A549 treated with dexamethasone at 1 μM for 4 hours (cell line): ENCODE results near the gene APLF. TPM values are rescaled to one million over a fixed set of nuclear protein-coding genes. Genes with fewer than 3 reads are reported as not detected.

Experiments used
- total RNA-seq: library from RNA; stranded (reverse); fragments of 200-300 nt; extraction: Qiagen RNA extraction; gene quantifications from 5 replicates; pipeline ENCODE4 v1.2.3, GENCODE V29; 2022

APLF gene
- 0.58 to 0.80 TPM (median 0.72 TPM) in 5 replicates for total RNA-seq

DNA sequence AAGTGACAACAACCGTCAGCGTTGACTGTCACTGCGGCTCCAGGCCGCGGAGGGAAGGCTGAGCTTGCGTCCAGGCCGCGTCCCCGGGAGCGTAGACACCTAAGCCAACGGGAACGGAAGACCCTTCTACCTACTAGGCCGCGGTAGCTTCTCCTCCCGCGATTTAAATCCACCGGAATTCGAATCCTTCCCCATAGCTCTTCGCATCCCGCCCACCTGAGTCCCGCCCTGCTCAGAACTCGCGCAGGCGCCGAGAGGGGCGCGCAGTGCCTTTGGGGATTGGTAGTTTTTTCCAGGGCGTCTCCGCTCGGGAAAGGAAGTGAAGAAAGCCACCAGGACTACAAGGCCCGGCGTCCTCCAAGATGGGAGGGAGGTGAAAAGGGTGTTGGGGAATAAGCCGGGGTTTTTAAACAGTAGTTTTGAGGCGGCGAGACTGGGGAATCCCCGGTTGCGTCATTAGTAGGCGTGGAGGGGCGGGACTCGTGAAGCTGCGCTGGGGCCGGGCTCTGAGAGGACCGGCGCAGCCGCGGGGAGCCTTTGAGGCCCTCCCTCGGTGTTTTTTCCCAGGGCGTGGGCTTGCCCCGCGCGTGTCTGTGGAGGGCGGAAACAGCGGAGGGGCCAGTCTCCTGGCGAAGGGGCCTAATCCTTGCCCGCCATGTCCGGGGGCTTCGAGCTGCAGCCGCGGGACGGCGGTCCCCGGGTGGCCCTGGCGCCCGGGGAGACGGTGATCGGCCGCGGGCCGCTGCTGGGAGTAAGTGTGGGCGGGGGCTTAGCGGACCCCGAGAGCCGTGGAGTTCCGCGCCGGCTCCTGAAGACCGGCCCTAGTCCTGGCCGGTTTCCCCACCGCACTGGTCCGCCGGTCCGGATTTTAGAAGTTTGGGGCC is at the start of gene APLF, which contains the start of gene FBXO48:
APLF (plus strand) TSS at position 509 of the 884 bp plus-strand sequence; CDS start at position 656, 147 bp downstream.
FBXO48 (minus strand) TSS at position 218 of the 884 bp plus-strand sequence. CDS start 2,149 bp downstream, outside the sequence.

Other genes with a start within 250 kb of the APLF start
- gene PPP3R1, start 215.1 kb upstream of the APLF start, total RNA-seq, result 63.5 to 76.6 TPM (median 69.2 TPM) in 5 replicates
- gene CNRIP1, start 147.6 kb upstream of the APLF start, total RNA-seq, result 1.4 to 2.3 TPM (median 1.7 TPM) in 5 replicates
- gene PLEK, start 102.3 kb upstream of the APLF start, total RNA-seq, result not detected in 5 replicates
- gene FBXO48, start 291 bp upstream of the APLF start, total RNA-seq, result 0.43 to 0.64 TPM (median 0.53 TPM) in 5 replicates
- gene PROKR1, start 176.0 kb downstream of the APLF start, total RNA-seq, result 0.01 to 0.05 TPM (median 0.04 TPM) in 3 of 5 replicates, not detected in the others